H1 (cell line): ENCODE measurements around the gene ZNF311.
"Not testable (repeated sequence)": the region's sequence is repeated elsewhere in the genome, so short reads cannot be mapped to it uniquely, and the experiment has no call there.

Experiments
- BRCA1 ChIP-seq: IDR thresholded peaks from 2 replicates; pipeline ENCODE4 v1.6.1; 2012; ENCODE audit warnings: low read depth, low read length, improper control_type of control experiment
- EGR1 ChIP-seq: IDR thresholded peaks from 2 replicates; pipeline ENCODE4 v1.6.1; 2011; ENCODE audit warnings: low read depth, low read length, borderline replicate concordance
- EP300 ChIP-seq, 2 experiments: IDR thresholded peaks; 1 replicate in 1 of 2; 2 replicates in 1 of 2; pipeline ENCODE4 v1.6.1; 2011 to 2012; ENCODE audit warnings: low read depth in 2 of 2, low read length in 2 of 2, mild to moderate bottlenecking in 2 of 2, borderline replicate concordance in 1 of 2, inconsistent platforms in 1 of 2, moderate library complexity in 1 of 2
- EZH2 ChIP-seq: fragments of 200-600 bp; sonication (generic); IDR thresholded peaks from 2 replicates; pipeline ENCODE4 v1.7.1; 2012; ENCODE audit warnings: low read depth, mild to moderate bottlenecking, moderate library complexity, low read length, inconsistent platforms; ENCODE audit not compliant: severe bottlenecking
- GABPA ChIP-seq: IDR thresholded peaks from 2 replicates; pipeline ENCODE4 v1.6.1; 2011; ENCODE audit warnings: mild to moderate bottlenecking, low read length, moderate library complexity, borderline replicate concordance; ENCODE audit not compliant: insufficient read depth
- JUND ChIP-seq: IDR thresholded peaks from 2 replicates; pipeline ENCODE4 v1.6.1; 2011; ENCODE audit warnings: mild to moderate bottlenecking, improper control_type of control experiment, low read length
- POLR2A ChIP-seq, 2 experiments: IDR thresholded peaks; 1 replicate in 1 of 2; 2 replicates in 1 of 2; pipeline ENCODE4 v1.6.1; 2011; ENCODE audit warnings: low read depth in 2 of 2, low read length in 2 of 2, mild to moderate bottlenecking in 2 of 2; ENCODE audit errors: control extremely low read depth in 1 of 2
- POLR2AphosphoS5 ChIP-seq: IDR thresholded peaks from 2 replicates; pipeline ENCODE4 v1.6.1; 2011; ENCODE audit warnings: low read depth, low read length
- POU5F1 ChIP-seq: IDR thresholded peaks from 2 replicates; pipeline ENCODE4 v1.6.1; 2011; ENCODE audit warnings: low read depth, mild to moderate bottlenecking, low read length, moderate library complexity
- RAD21 ChIP-seq, 2 experiments: IDR thresholded peaks in 1 of 2; conservative IDR thresholded peaks in 1 of 2; 2 replicates each; pipeline ENCODE4 v1.6.1; 2011; ENCODE audit warnings: low read depth in 2 of 2, low read length in 2 of 2, improper control_type of control experiment in 1 of 2, inconsistent platforms in 1 of 2, mild to moderate bottlenecking in 1 of 2, moderate library complexity in 1 of 2
- RXRA ChIP-seq: IDR thresholded peaks from 2 replicates; pipeline ENCODE4 v1.6.1; 2011; ENCODE audit warnings: low read depth, mild to moderate bottlenecking, low read length, moderate library complexity; ENCODE audit not compliant: insufficient read depth
- SRF ChIP-seq: IDR thresholded peaks from 2 replicates; pipeline ENCODE4 v1.6.1; 2011; ENCODE audit warnings: mild to moderate bottlenecking, low read depth, low read length, moderate library complexity
- TBP ChIP-seq: IDR thresholded peaks from 2 replicates; pipeline ENCODE4 v1.6.1; 2011; ENCODE audit warnings: low read depth, low read length, improper control_type of control experiment
- TF ChIP-seq, protein P1 (sequence below), 3 experiments: IDR thresholded peaks; 1 replicate in 2 of 3; 2 replicates in 1 of 3; pipeline versions ENCODE4 v1.5.1 to v1.6.1; 2011; ENCODE audit warnings: low read length in 3 of 3, mild to moderate bottlenecking in 3 of 3, inconsistent platforms in 2 of 3, low read depth in 1 of 3, moderate library complexity in 1 of 3; ENCODE audit not compliant: insufficient read depth in 1 of 3; ENCODE audit errors: control extremely low read depth in 1 of 3

DNA sequence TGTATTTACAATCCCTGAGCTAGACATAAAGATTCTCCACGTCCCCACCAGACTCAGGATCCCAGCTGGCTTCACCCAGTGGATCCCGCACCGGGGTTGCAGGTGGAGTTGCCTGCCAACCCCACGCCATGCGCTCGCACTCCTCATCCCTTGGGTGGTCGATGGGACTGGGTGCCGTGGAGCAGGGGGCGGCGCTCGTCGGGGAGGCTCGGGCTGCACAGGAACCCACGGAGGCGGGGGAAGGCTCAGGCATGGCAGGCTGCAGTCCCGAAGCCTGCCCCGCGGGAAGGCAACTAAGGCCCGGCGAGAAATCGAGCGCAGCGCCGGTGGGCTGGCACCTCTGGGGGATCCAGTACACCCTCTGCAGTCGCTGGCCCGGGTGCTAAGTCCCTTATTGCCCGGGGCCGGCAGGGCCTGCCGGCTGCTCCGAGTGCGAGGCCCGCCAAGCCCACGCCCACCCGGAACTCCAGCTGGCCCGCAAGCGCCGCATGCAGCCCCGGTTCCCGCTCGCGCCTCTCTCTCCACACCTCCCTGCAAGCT lies 55.4 kb downstream of the ZNF311 start:
- TF ChIP-seq, protein P1, sequence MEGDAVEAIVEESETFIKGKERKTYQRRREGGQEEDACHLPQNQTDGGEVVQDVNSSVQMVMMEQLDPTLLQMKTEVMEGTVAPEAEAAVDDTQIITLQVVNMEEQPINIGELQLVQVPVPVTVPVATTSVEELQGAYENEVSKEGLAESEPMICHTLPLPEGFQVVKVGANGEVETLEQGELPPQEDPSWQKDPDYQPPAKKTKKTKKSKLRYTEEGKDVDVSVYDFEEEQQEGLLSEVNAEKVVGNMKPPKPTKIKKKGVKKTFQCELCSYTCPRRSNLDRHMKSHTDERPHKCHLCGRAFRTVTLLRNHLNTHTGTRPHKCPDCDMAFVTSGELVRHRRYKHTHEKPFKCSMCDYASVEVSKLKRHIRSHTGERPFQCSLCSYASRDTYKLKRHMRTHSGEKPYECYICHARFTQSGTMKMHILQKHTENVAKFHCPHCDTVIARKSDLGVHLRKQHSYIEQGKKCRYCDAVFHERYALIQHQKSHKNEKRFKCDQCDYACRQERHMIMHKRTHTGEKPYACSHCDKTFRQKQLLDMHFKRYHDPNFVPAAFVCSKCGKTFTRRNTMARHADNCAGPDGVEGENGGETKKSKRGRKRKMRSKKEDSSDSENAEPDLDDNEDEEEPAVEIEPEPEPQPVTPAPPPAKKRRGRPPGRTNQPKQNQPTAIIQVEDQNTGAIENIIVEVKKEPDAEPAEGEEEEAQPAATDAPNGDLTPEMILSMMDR (IDR thresholded peaks at IDR 0.05; ENCODE audit: control extremely low read depth in 1 of 3, insufficient read depth in 1 of 3, low read depth in 1 of 3, low read length in 3 of 3), result not testable (repeated sequence)
- TF ChIP-seq POLR2A (IDR thresholded peaks at IDR 0.05; ENCODE audit: control extremely low read depth in 1 of 2, low read depth in 2 of 2, low read length in 2 of 2); EZH2; JUND; RAD21 (IDR thresholded peaks at IDR 0.05 in 1 of 2, conservative IDR thresholded peaks at IDR 0.05 in 1 of 2; ENCODE audit: low read depth in 2 of 2, low read length in 2 of 2); EP300 (IDR thresholded peaks at IDR 0.05; ENCODE audit: borderline replicate concordance in 1 of 2, low read depth in 2 of 2, low read length in 2 of 2); POU5F1; EGR1; SRF; BRCA1; TBP; RXRA; POLR2AphosphoS5; GABPA: not testable (repeated sequence)
